ENCODE results near the gene CAMKMT.
A peak's percentile ranks its signal among the peaks of the same experiment; 100 is the strongest.

The CAMKMT gene

DNA sequence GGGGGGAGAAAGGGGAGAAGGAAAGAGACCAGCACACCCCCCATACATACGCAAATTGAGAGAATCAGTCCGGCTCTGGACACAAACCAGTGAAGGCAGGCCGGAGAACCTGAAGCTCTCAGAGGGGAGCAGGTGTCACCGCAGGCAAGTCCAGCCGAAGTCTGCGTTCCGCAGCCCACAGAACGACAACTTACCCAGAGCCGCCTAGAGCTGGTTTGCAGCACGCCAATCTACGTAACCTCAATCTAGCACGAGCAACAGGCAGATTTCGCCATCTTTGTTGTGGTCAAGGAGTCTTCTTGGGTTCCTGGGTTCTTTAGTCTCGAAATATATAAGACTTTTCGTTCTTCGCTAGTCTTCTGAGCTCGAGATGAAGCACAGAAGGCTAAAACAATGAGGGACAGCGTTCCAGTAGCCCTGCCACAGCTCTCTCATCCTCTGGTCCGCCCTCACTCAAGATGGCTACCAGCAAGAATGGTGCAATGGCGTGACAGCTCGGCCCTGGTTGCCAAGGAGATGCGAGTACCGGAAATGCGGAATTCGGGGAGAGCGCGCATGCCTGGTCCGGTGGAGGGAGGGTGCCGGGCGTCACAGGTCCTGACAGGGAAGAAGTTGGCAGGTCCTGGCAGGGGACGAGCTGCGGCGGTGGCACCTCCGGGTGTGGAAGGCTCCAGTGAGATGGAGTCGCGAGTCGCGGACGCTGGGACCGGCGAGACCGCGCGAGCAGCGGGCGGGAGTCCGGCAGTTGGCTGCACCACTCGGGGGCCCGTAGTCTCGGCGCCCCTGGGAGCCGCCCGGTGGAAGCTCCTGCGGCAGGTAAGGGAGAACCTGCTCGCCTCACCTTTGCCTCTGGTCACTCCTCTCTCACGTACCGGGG is at the start of gene CAMKMT, which contains the start of gene PREPL:
Gene CAMKMT (plus strand): TSS at position 618 of the 877 bp plus-strand sequence.
Gene PREPL (minus strand): TSS at position 165 of the 877 bp plus-strand sequence. CDS start 15,152 bp downstream, outside the sequence.
- DNase-seq: peak; percentile 98

DNA sequence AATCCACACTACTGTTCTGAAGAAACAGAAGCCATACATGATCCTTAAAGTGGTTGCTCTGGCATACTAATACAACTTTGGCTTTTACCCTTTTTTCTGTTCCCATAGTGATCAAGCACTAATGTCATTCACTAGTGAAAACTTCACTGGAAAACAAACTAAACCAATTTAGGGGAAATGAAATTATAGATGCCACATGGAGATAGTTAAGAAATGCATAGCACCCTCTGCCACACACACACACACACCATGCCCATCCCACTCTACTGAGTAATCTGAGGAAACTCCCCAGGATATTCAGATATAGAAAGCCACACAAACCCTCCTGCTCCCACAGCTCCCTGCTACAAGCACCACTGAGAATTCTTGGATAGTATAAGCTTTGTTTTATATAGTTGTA is 47.4 kb upstream of the CAMKMT start:
- no peak for DNase-seq

DNA sequence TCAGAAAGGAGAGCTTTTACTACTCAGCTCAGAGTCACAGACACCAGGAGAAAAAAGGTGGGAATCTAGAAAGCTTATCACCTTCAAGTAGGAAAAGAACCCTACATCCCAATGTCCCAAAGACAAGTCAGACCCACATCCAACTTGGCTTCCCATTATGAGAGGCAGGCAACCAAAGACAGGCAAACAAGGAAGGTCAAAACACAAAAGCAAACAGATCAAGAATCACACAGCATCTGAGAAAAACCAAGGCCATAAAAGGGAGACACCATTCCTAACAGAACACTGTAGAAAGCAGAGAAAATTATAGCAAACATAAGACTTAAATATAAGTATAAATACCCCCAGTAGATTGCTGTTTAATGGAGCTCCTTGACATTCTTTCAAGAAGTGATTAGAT is 45.8 kb upstream of the CAMKMT start:
- DNase-seq: no peak

DNA sequence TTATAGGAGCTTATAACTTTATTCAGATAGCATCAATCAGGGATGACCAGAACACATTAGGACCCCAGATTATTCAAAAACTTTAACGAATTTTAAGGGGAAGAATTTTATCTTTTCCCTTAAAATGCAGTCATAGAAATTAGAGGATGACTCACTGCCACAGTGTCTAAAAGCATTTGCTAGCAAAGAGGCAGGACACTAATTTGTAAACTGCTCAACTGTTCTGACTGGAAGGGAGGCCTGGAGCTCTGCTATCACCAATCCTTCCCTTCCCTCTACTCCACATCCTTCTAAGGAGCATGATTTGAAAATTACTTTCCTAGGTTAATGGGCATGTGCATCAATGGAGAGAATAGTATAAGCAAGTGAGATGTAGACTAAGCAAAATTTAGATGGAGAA is 40.9 kb upstream of the CAMKMT start:
- DNase-seq: no peak

GRCh38 chr2:44321360-44321759 is 40.4 kb upstream of the CAMKMT start:
- DNase-seq: no peak

DNA sequence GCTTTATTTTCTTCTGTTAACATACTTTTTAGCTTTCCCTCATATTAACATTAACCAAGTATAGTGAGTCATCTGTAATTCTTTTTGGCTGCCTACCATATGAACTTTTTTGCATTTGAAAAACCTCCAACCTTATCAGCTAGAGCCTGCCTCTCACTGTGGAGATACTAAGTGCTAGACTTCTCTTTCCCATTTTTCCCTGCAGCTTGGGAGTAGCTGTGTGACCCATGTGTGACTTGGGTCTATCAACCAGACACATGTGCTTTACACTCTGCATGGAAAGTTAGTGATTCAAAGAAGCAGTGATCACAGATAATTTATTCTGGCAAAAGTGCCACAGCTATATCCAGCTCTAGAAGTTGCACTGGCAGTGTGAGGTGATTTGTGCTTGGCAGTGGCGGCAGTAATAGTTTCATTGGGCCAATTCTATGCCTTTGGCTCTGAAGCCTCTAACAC is 36.7 kb upstream of the CAMKMT start:
- no peak for DNase-seq

DNA sequence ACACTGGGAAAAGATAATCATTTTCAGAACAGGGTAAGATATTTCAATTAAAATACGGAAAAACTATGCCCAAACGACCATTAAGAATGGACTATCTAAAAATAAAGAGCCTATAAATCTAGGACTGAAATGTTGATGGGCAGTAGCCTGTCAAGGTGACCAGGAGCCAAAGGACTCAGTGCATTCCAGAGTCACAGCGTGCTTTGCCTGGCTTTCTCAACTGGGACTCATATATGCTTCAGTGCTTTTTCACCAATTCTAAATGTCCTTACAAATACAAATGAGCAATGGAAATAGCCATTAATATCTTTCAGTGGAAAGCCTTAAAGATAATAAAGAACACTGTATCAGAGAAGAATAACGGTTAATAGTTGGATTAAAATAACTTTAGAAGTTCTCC is 35.9 kb upstream of the CAMKMT start:
- DNase-seq: no peak

DNA sequence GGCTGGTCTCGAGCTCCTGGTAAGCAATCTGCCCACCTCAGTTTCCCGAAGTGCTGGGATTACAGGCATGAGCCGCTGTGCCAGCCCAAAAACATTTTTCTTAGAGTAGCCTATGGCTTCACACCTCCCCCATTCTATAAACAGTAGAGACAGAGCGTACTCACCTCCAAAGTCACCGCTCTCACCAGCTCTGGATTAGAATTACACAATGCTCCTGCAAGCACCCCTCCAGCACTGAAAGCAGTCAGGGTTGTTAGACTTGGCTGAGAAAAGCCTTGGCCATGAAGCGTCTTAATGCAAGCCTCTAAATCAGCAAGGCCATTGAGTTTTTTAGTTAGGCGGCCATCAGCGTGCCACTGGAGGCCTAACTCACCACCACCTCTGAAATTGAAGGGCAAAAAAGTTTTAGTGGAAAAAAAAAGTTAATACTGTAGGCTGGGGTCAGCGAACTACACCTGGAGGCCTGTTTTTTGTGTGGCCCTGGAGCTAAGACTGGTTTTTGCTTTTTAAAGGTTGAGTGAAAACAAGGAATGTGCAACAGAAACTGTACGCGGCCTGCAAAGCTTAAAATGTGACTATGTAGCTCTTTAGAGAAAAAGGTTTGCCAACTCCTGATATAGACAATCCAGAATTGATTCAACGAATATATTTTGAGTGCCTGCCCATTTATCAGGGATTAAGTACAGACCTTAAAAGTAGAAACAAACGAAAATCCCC is 35.0 kb upstream of the CAMKMT start:
- DNase-seq: no peak

GRCh38 chr2:44328750-44329149 is 33.0 kb upstream of the CAMKMT start:
- DNase-seq: no peak

DNA sequence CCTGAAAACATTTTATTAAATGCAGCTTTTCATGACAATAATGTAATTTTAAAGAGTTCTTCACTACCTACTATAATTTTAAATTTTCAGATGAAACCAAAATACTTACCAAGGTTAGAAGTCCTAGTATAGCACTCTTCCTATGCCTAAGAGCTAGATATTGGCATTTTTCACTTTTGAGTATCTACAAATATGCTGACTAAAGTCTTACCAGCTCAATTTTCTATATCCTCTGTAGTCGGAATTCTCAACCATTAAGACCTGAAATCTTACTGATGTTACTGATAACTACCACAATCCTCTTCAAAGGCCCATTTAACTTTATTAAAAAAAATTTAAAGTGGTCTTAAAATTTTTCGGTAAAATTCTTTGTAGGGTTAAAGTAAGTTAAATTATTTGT is 32.4 kb upstream of the CAMKMT start:
- DNase-seq: no peak

GRCh38 chr2:44330801-44331200 is 30.9 kb upstream of the CAMKMT start:
- DNase-seq: no peak

DNA sequence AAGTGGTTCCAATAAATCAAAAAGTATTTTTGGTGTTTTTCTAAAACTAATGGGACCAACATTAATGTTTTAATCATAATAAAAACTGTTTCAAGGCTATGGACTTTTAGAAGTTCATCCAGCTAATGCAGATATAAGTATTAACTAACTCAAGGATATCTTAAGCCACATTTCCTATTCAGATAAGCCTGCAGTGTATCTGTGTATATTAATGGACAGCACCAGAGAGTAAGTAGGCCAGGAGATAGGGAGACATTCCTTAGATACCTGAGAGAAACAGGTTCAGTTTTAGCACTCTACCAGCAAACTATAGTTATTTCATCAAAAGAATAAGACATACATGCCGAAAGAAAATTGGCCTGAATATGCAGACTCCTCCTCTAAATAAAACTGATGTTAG is 27.8 kb upstream of the CAMKMT start:
- no peak for DNase-seq

GRCh38 chr2:44335806-44336538 is 25.8 kb upstream of the CAMKMT start:
- no peak for DNase-seq

DNA sequence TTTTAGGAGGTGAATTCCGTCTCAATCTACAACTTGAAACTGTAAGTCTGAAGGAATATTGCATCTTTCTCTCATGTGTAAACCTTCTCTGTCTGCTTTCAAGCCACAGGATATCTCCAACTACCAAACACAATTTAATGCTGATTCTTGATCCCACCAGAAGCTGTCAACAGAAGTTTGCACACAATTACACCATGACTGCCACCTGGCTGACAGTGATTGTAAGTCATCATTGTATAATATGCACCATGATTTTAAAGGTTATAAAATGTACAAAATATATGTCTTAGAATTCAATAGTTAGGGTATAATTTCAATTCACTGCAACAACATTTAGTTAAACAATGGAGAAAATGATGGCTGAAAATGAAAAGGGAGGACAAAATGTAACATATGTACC is 18.9 kb upstream of the CAMKMT start:
- DNase-seq: peak; percentile 20

DNA sequence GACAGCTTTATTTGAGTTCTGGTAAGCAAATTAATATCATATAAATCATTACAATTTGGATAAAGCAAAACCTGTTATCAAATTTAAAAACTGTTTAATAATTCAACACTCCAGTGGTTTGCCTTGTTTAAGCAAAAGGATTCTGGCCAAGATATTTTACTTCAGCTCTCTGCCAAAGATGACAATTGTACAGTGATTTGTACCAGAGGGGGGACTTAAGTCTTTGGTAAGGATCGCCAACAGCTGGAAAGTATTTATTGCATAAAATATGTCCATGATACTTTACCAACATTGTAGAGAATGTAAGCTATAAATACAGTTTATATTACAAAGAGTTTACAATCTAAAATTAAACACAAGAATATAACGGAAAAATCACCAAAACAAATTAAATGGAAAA is 14.2 kb upstream of the CAMKMT start:
- no peak for DNase-seq

DNA sequence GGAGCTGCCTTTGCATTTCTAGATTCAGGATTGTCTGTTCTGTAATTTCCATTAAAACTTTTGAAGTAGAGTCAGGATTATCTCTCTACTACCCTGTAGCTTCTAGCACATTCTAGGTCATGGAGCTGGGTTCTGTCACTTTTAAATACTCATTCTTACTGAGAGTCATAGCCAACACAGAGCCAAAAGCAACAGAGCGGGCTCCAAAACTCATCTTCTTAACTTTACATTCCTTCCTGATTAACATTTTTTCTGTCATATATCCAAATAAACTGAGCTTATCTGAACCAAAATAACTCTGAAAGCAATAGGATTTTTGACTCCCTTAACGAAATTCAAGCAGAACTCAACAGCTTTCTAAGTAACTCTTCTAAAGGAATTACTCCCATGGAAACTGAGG is 13.3 kb upstream of the CAMKMT start:
- DNase-seq: no peak

- no peak for DNase-seq
Measured at GRCh38 chr2:44349506-44349905, 12.2 kb upstream of the CAMKMT start.

DNA sequence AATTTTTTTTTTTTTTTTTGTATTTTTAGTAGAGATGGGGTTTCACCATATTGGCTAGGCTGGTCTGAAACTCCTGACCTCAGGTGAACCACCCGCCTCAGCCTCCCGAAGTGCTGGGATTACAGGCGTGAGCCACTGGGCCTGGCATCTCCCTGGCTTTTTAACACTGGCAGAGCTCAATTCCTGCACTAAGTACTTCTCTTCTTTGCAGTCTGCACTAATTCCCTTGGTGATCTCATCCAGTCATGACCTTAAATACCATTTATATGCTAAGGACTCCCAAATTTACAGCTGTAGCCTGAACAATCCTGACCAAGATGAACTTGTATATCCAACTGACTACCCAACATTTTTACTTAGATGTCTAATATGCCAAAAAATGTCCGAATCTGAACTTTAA is 10.7 kb upstream of the CAMKMT start:
- DNase-seq: no peak

- no peak for DNase-seq
Measured at GRCh38 chr2:44351676-44352075, 10.1 kb upstream of the CAMKMT start.

GRCh38 chr2:44352510-44352909 is 9.2 kb upstream of the CAMKMT start:
- DNase-seq: no peak

- DNase-seq: no peak
Measured at GRCh38 chr2:44354761-44355160, 7.0 kb upstream of the CAMKMT start.

DNA sequence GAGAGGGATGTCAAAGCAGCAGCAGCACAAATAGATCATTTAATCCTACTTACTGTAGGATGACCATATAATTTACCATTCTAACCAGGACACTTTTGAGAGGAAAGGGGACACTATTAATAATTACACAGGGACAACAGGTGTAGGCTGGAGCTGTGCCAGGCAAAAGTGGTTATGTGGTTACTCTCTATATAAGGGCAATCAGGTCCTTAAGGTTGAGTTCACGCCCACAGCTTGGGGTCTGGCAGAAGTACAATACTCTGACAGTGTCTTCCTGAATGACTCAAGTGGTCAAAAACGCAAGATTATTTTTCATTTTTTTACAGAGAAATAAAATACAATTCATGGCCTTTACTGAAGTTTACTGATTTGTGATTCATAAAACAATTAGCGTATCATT is 3.2 kb upstream of the CAMKMT start:
- no peak for DNase-seq

- no peak for DNase-seq
Measured at GRCh38 chr2:44360749-44361329, 908 bp upstream of the CAMKMT start.

All from NCI-H2171 treated with DMSO at 0.1 percent for 48 hours (cell line).